ENCODE data around the gene KLHL26. TPM values are rescaled to one million over a fixed set of nuclear protein-coding genes. Genes with fewer than 3 reads are reported as not detected.

Gene KLHL26
- total RNA-seq, 4 donors from 2014 or later, result 7.0 to 15.7 (median 7.6) TPM

DNA sequence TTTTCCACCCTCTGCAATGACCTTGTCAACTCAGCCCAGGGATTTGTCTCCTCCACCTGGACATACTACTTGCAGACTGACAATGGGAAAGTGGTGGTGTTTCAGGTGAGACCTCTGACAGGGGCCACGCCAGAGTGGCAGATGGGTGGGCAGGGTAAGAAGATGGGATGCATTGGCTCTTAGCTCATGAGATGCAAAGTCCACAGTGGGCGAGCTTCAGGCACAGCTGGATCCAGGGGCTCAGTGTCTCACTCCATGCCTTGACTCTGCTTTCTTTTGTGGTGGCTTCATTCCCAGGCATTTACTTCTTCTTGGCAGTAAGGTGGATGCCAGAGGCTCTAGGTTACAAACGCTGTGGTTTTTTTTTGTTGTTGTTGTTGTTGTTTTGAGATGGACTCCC lies 20.8 kb upstream of the KLHL26 start:
- intact Hi-C loops (cut with DNase I; ENCODE audit: low total_unique reads) (no loop called here), in situ Hi-C loops (cut with MboI; ENCODE audit: low pct_ligation_motif_present in 1 of 4, low pct_unique_long_range_greater_than_20kb in 1 of 4, low sequenced_read_pairs in 3 of 4) (loop anchor here in 1 of 4 donors (25.0 kb wide), 1 partner anchor 196 kb away; no protein-coding TSS in a partner anchor)
- Histone ChIP-seq H3K9me3 (no peaks in the 10 kb centered on the region), H3K4me1 (peaks cover 6 to 24% (median 21%) of the 10 kb centered on the region in 4 donors), H3K4me3 (no peak overlapping the region), H3K27ac (no peak overlapping the region), H3K36me3 (no peaks in the 10 kb centered on the region), H3K27me3 (peaks cover 72% of the 10 kb centered on the region)
- WGBS, 2 donors (ENCODE audit: low coverage in 1 of 2), result 89 to 100% methylated on average over 2 to 3 of the region's 3 CpGs
- no peak for TF ChIP-seq EP300 (IDR thresholded peaks at IDR 0.05; ENCODE audit: low read depth)
- TF ChIP-seq, protein P1, sequence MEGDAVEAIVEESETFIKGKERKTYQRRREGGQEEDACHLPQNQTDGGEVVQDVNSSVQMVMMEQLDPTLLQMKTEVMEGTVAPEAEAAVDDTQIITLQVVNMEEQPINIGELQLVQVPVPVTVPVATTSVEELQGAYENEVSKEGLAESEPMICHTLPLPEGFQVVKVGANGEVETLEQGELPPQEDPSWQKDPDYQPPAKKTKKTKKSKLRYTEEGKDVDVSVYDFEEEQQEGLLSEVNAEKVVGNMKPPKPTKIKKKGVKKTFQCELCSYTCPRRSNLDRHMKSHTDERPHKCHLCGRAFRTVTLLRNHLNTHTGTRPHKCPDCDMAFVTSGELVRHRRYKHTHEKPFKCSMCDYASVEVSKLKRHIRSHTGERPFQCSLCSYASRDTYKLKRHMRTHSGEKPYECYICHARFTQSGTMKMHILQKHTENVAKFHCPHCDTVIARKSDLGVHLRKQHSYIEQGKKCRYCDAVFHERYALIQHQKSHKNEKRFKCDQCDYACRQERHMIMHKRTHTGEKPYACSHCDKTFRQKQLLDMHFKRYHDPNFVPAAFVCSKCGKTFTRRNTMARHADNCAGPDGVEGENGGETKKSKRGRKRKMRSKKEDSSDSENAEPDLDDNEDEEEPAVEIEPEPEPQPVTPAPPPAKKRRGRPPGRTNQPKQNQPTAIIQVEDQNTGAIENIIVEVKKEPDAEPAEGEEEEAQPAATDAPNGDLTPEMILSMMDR (IDR thresholded peaks at IDR 0.05), result no peak
- no peak for TF ChIP-seq POLR2A (IDR thresholded peaks at IDR 0.05)
- TF ChIP-seq POLR2AphosphoS5 (IDR thresholded peaks at IDR 0.05), result no peak
- DNase-seq, result no peak

DNA sequence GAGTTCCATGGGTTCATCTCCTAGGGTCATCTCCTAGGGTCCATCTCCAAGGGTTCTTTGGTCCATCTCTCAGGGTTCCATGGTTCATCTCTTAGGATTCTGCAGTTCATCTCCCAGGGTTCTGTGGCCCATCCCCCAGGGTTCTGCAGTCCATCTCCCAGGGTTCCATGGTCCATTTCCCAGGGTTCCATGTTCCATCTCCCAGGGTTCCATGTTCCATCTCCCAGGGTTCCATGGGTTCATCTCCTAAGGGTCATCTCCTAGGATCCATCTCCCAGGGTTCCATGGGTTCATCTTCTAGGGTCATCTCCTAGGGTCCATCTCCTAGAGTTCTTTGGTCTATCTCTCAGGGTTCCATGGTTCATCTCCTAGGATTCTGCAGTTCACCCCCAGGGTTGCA lies 19.3 kb upstream of the KLHL26 start:
- H3K27me3 ChIP-seq, result peaks cover 56% of the 10 kb centered on the region

DNA sequence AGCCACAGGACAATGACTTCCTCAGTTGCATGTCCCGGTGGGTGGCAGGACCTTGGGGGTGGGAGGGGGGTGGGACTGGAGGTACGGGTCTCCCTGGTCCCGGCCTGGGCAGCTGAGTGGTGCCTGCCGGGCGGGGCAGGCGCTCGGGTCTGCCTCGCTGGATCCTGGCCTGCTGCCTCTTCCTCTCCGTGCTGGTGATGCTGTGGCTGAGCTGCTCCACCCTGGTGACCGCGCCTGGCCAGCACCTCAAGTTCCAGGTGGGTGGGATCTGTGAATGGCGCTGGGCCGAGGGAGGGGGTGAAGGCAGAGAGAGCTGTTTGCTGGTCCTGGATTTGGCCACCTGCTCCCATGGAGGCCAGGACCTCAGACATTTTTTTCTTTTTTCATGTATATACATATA lies 18.6 kb upstream of the KLHL26 start:
- WGBS, 2 donors (ENCODE audit: low coverage in 1 of 2), result 76 to 89% methylated on average over 2 to 12 of the region's 13 CpGs
- peaks cover 49% of the 10 kb centered on the region for H3K27me3 ChIP-seq
- no peak overlapping the region for H3K27ac ChIP-seq
- in situ Hi-C loops (cut with MboI; ENCODE audit: low pct_ligation_motif_present in 1 of 4, low pct_unique_long_range_greater_than_20kb in 1 of 4, low sequenced_read_pairs in 3 of 4) (loop anchor here in 1 of 4 donors (25.0 kb wide), 1 partner anchor 194 kb away; no protein-coding TSS in a partner anchor), intact Hi-C loops (cut with DNase I; ENCODE audit: low total_unique reads) (no loop called here)
- H3K4me3 ChIP-seq, result no peak overlapping the region
- H3K36me3 ChIP-seq, result no peaks in the 10 kb centered on the region
- H3K4me1 ChIP-seq, result peaks cover 0 to 3% (median under 1%) of the 10 kb centered on the region in 4 donors
- DNase-seq, result no peak
- no peaks in the 10 kb centered on the region for H3K9me3 ChIP-seq
- TF ChIP-seq POLR2A (IDR thresholded peaks at IDR 0.05), result no peak
- TF ChIP-seq, protein P1 (IDR thresholded peaks at IDR 0.05), result no peak

More for the DNA sequence above, 19.3 kb upstream of the KLHL26 start:
- TF ChIP-seq POLR2A (IDR thresholded peaks at IDR 0.05) (no peak), POLR2AphosphoS5 (IDR thresholded peaks at IDR 0.05) (no peak)
- TF ChIP-seq, protein P1 (IDR thresholded peaks at IDR 0.05), result no peak
- H3K9me3 ChIP-seq, result no peaks in the 10 kb centered on the region
- H3K27ac ChIP-seq, result no peak overlapping the region
- no peak overlapping the region for H3K4me3 ChIP-seq
- no peaks in the 10 kb centered on the region for H3K36me3 ChIP-seq
- no peak for DNase-seq
- H3K4me1 ChIP-seq, result peaks cover 0 to 9% (median 6%) of the 10 kb centered on the region in 4 donors
- intact Hi-C loops (cut with DNase I; ENCODE audit: low total_unique reads) (no loop called here), in situ Hi-C loops (cut with MboI; ENCODE audit: low pct_ligation_motif_present in 1 of 4, low pct_unique_long_range_greater_than_20kb in 1 of 4, low sequenced_read_pairs in 3 of 4) (loop anchor here in 1 of 4 donors (25.0 kb wide), 1 partner anchor 195 kb away; no protein-coding TSS in a partner anchor)

DNA sequence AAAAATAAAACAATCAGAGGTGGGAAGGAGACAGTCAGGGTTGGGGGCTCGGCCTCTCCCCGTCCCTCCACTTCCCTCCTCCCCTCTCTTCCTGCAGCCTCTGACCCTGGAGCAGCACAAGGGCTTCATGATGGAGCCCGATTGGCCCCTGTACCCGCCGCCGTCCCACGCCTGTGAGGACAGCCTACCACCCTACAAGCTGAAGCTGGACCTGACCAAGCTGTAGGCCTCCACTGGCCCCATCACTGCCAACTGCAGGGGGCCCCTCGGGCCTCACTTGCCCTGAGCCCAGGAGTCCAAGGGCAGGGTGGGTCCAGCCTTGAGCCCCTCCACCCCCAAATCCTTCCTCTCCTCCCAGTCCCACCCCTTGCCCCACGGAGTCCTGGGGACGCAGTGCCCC lies 16.5 kb upstream of the KLHL26 start:
- Histone ChIP-seq H3K27me3 (peaks cover 29% of the 10 kb centered on the region), H3K4me3 (no peak overlapping the region), H3K9me3 (no peaks in the 10 kb centered on the region), H3K36me3 (no peaks in the 10 kb centered on the region), H3K27ac (no peak overlapping the region), H3K4me1 (no peaks in the 10 kb centered on the region)
- DNase-seq, result no peak
- WGBS, 2 donors (ENCODE audit: low coverage in 1 of 2), result 90% methylated on average over 10 of the region's 10 CpGs; no CpG with 5 or more reads in 1 of the 2 donors
- in situ Hi-C loops (cut with MboI; ENCODE audit: low pct_ligation_motif_present in 1 of 4, low pct_unique_long_range_greater_than_20kb in 1 of 4, low sequenced_read_pairs in 3 of 4), result loop anchor here in 1 of 4 donors (25.0 kb wide), 1 partner anchor 192 kb away; no protein-coding TSS in a partner anchor
- TF ChIP-seq POLR2AphosphoS5 (IDR thresholded peaks at IDR 0.05), result no peak
- TF ChIP-seq EP300 (IDR thresholded peaks at IDR 0.05; ENCODE audit: low read depth), result no peak
- TF ChIP-seq, protein P1 (IDR thresholded peaks at IDR 0.05), result no peak
- no peak for TF ChIP-seq POLR2A (IDR thresholded peaks at IDR 0.05)
- intact Hi-C loops (cut with DNase I; ENCODE audit: low total_unique reads), result no loop called here

Data from transverse colon (tissue), 4 donors.